HepG2 (cell line): ENCODE data around the gene DIS3L2.

ENCODE experiments used
- CBFB ChIP-seq: sonication (generic); formaldehyde crosslinking; IDR thresholded peaks from 2 replicates; pipeline ENCODE4 v1.4.0; 2020; ENCODE audit warnings: missing genetic modification reagents
- HNRNPLL ChIP-seq: fragments of 200-400 bp; formaldehyde crosslinking; IDR thresholded peaks from 2 replicates; pipeline ENCODE4 v1.6.1; 2017; ENCODE audit warnings: mild to moderate bottlenecking, low read depth, low read length; ENCODE audit not compliant: poor library complexity, severe bottlenecking
- MTA3 ChIP-seq: sonication (generic); formaldehyde crosslinking; IDR thresholded peaks from 2 replicates; pipeline ENCODE4 v1.4.0; 2020; ENCODE audit warnings: missing genetic modification reagents
- SMAD3 ChIP-seq: sonication (generic); formaldehyde crosslinking; IDR thresholded peaks from 2 replicates; pipeline ENCODE4 v1.4.0; 2020; ENCODE audit warnings: missing genetic modification reagents
- ZNF207 ChIP-seq: fragments of 450-650 bp; IDR thresholded peaks from 2 replicates; pipeline ENCODE4 v1.6.1; 2016; ENCODE audit warnings: antibody characterized with exemption, borderline replicate concordance
- TF ChIP-seq, protein P1 (sequence below): IDR thresholded peaks from 2 replicates; pipeline ENCODE4 v1.6.1; 2012; ENCODE audit warnings: low read length, improper control_type of control experiment
- TF ChIP-seq, protein P2 (sequence below): IDR thresholded peaks from 2 replicates; pipeline ENCODE4 v1.6.1; 2016
- TF ChIP-seq, protein P3 (sequence below): IDR thresholded peaks from 2 replicates; pipeline ENCODE4 v1.6.1; 2012; ENCODE audit warnings: inconsistent platforms
- TF ChIP-seq, protein P4 (sequence below): sonication (generic); formaldehyde crosslinking; IDR thresholded peaks from 2 replicates; pipeline ENCODE4 v1.5.0; 2020; ENCODE audit warnings: mild to moderate bottlenecking, missing genetic modification reagents, moderate library complexity
- TF ChIP-seq, protein P5 (sequence below): sonication (generic); formaldehyde crosslinking; IDR thresholded peaks from 2 replicates; pipeline ENCODE4 v1.4.0; 2020; ENCODE audit warnings: missing genetic modification reagents
- TF ChIP-seq, protein P6 (sequence below): sonication (generic); formaldehyde crosslinking; IDR thresholded peaks from 2 replicates; pipeline ENCODE4 v1.8.0; 2022; ENCODE audit warnings: mild to moderate bottlenecking, missing genetic modification reagents, borderline replicate concordance

DNA sequence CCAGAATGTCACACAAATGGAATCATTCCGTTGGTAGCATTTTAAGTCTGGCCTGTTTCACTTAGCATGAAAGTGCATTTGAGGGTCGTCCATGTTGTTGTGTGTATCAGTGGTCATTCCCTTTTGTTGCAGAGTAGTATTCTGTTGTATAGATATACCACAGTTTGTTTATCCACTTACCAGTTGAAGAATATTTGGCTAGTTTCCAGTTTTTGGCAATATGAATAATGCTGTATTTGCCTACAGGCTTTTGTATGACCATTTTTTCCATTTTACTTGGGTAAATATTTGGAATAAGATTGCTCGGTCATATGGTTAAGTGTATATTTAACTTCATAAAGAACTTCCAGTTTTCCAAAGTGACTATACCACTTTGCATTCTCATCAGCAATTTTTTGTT lies 317.0 kb downstream of the DIS3L2 start:
- TF ChIP-seq, protein P1, sequence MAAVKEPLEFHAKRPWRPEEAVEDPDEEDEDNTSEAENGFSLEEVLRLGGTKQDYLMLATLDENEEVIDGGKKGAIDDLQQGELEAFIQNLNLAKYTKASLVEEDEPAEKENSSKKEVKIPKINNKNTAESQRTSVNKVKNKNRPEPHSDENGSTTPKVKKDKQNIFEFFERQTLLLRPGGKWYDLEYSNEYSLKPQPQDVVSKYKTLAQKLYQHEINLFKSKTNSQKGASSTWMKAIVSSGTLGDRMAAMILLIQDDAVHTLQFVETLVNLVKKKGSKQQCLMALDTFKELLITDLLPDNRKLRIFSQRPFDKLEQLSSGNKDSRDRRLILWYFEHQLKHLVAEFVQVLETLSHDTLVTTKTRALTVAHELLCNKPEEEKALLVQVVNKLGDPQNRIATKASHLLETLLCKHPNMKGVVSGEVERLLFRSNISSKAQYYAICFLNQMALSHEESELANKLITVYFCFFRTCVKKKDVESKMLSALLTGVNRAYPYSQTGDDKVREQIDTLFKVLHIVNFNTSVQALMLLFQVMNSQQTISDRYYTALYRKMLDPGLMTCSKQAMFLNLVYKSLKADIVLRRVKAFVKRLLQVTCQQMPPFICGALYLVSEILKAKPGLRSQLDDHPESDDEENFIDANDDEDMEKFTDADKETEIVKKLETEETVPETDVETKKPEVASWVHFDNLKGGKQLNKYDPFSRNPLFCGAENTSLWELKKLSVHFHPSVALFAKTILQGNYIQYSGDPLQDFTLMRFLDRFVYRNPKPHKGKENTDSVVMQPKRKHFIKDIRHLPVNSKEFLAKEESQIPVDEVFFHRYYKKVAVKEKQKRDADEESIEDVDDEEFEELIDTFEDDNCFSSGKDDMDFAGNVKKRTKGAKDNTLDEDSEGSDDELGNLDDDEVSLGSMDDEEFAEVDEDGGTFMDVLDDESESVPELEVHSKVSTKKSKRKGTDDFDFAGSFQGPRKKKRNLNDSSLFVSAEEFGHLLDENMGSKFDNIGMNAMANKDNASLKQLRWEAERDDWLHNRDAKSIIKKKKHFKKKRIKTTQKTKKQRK, result no peak
- TF ChIP-seq, protein P2, sequence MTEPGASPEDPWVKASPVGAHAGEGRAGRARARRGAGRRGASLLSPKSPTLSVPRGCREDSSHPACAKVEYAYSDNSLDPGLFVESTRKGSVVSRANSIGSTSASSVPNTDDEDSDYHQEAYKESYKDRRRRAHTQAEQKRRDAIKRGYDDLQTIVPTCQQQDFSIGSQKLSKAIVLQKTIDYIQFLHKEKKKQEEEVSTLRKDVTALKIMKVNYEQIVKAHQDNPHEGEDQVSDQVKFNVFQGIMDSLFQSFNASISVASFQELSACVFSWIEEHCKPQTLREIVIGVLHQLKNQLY (CRISPR knock-in tag), result no peak
- TF ChIP-seq, protein P3, sequence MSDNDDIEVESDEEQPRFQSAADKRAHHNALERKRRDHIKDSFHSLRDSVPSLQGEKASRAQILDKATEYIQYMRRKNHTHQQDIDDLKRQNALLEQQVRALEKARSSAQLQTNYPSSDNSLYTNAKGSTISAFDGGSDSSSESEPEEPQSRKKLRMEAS, result no peak
- TF ChIP-seq ZNF207 (no peak), MTA3 (CRISPR knock-in tag) (no peak), SMAD3 (CRISPR knock-in tag) (no peak), HNRNPLL (no peak), CBFB (CRISPR knock-in tag) (no peak)
- TF ChIP-seq, protein P4, sequence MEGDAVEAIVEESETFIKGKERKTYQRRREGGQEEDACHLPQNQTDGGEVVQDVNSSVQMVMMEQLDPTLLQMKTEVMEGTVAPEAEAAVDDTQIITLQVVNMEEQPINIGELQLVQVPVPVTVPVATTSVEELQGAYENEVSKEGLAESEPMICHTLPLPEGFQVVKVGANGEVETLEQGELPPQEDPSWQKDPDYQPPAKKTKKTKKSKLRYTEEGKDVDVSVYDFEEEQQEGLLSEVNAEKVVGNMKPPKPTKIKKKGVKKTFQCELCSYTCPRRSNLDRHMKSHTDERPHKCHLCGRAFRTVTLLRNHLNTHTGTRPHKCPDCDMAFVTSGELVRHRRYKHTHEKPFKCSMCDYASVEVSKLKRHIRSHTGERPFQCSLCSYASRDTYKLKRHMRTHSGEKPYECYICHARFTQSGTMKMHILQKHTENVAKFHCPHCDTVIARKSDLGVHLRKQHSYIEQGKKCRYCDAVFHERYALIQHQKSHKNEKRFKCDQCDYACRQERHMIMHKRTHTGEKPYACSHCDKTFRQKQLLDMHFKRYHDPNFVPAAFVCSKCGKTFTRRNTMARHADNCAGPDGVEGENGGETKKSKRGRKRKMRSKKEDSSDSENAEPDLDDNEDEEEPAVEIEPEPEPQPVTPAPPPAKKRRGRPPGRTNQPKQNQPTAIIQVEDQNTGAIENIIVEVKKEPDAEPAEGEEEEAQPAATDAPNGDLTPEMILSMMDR (CRISPR knock-in tag), result no peak
- TF ChIP-seq, protein P5, sequence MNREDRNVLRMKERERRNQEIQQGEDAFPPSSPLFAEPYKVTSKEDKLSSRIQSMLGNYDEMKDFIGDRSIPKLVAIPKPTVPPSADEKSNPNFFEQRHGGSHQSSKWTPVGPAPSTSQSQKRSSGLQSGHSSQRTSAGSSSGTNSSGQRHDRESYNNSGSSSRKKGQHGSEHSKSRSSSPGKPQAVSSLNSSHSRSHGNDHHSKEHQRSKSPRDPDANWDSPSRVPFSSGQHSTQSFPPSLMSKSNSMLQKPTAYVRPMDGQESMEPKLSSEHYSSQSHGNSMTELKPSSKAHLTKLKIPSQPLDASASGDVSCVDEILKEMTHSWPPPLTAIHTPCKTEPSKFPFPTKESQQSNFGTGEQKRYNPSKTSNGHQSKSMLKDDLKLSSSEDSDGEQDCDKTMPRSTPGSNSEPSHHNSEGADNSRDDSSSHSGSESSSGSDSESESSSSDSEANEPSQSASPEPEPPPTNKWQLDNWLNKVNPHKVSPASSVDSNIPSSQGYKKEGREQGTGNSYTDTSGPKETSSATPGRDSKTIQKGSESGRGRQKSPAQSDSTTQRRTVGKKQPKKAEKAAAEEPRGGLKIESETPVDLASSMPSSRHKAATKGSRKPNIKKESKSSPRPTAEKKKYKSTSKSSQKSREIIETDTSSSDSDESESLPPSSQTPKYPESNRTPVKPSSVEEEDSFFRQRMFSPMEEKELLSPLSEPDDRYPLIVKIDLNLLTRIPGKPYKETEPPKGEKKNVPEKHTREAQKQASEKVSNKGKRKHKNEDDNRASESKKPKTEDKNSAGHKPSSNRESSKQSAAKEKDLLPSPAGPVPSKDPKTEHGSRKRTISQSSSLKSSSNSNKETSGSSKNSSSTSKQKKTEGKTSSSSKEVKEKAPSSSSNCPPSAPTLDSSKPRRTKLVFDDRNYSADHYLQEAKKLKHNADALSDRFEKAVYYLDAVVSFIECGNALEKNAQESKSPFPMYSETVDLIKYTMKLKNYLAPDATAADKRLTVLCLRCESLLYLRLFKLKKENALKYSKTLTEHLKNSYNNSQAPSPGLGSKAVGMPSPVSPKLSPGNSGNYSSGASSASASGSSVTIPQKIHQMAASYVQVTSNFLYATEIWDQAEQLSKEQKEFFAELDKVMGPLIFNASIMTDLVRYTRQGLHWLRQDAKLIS (CRISPR knock-in tag), result no peak
- TF ChIP-seq, protein P6, sequence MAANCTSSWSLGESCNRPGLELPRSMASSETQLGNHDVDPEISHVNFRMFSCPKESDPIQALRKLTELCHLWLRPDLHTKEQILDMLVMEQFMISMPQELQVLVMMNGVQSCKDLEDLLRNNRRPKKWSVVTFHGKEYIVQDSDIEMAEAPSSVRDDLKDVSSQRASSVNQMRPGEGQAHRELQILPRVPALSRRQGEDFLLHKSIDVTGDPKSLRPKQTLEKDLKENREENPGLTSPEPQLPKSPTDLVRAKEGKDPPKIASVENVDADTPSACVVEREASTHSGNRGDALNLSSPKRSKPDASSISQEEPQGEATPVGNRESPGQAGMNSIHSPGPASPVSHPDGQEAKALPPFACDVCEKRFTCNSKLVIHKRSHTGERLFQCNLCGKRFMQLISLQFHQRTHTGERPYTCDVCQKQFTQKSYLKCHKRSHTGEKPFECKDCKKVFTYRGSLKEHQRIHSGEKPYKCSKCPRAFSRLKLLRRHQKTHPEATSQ (CRISPR knock-in tag), result no peak
